Measurements from ENCODE around the gene YTHDF1. TPM values are rescaled to one million over a fixed set of nuclear protein-coding genes. Genes with fewer than 3 reads are reported as not detected.

YTHDF1 gene
- total RNA-seq, 1 experiment from 2014 or later, result 85.4 TPM

- WGBS (ENCODE audit: extremely low coverage, insufficient read length, low lambda C conversion rate), result no CpG with 5 or more reads among the region's 10 CpGs
Measured at GRCh38 chr20:63238031-63238430, 22.1 kb upstream of the YTHDF1 start.

More at GRCh38 chr20:63238031-63238430, 22.1 kb upstream of the YTHDF1 start:
- TF ChIP-seq, protein P1, sequence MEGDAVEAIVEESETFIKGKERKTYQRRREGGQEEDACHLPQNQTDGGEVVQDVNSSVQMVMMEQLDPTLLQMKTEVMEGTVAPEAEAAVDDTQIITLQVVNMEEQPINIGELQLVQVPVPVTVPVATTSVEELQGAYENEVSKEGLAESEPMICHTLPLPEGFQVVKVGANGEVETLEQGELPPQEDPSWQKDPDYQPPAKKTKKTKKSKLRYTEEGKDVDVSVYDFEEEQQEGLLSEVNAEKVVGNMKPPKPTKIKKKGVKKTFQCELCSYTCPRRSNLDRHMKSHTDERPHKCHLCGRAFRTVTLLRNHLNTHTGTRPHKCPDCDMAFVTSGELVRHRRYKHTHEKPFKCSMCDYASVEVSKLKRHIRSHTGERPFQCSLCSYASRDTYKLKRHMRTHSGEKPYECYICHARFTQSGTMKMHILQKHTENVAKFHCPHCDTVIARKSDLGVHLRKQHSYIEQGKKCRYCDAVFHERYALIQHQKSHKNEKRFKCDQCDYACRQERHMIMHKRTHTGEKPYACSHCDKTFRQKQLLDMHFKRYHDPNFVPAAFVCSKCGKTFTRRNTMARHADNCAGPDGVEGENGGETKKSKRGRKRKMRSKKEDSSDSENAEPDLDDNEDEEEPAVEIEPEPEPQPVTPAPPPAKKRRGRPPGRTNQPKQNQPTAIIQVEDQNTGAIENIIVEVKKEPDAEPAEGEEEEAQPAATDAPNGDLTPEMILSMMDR (conservative IDR thresholded peaks at IDR 0.05), result no peak
- no peak overlapping the region for H3K56ac ChIP-seq (ENCODE audit: insufficient read length, low read depth, low read length)
- H3K18ac ChIP-seq (ENCODE audit: insufficient read length, low read depth, low read length), result no peak overlapping the region
- H3K27me3 Mint-ChIP-seq (ENCODE audit: low read depth), result peaks cover 2% of the 10 kb centered on the region
- H3K27ac ChIP-seq (ENCODE audit: insufficient read length, low read depth, low read length), result no peak overlapping the region
- H4K91ac ChIP-seq (ENCODE audit: insufficient read length, low read depth, low read length), result no peak overlapping the region
- H3K14ac ChIP-seq (ENCODE audit: insufficient read depth, low read length), result no peak overlapping the region
- no peak overlapping the region for H2BK5ac ChIP-seq (ENCODE audit: insufficient read length, low read length)
- no peaks in the 10 kb centered on the region for H3K9me3 ChIP-seq (ENCODE audit: control insufficient read depth, low read depth, low read length)
- no peak overlapping the region for H3K27ac Mint-ChIP-seq
- H3K23ac ChIP-seq (ENCODE audit: insufficient read length, low read depth, low read length), result no peak overlapping the region
- H3K4me1 ChIP-seq (ENCODE audit: insufficient read depth, low read length), result peaks cover 2% of the 10 kb centered on the region; the same call in 1 of the 2 replicates
- H3K79me2 ChIP-seq (ENCODE audit: insufficient read depth, low read length), result no peaks in the 10 kb centered on the region
- no peaks in the 10 kb centered on the region for H3K23me2 ChIP-seq (ENCODE audit: insufficient read length, low read depth, low read length, poor library complexity, severe bottlenecking)
- H4K20me1 ChIP-seq (ENCODE audit: control insufficient read depth, insufficient read depth, insufficient read length), result no peaks in the 10 kb centered on the region
- no peak overlapping the region for H3K4me3 Mint-ChIP-seq
- no peak overlapping the region for H3K9ac ChIP-seq (ENCODE audit: extremely low read depth, insufficient read length, low read length)
- H3K4ac ChIP-seq (ENCODE audit: low read depth, low read length), result no peak overlapping the region
- H3K79me1 ChIP-seq (ENCODE audit: insufficient read depth, low read depth, low read length, poor library complexity, severe bottlenecking), result no peaks in the 10 kb centered on the region
- no peaks in the 10 kb centered on the region for H3K9me3 Mint-ChIP-seq
- H3T11ph ChIP-seq (ENCODE audit: low read length), result no peak overlapping the region
- H3K27me3 ChIP-seq (ENCODE audit: insufficient read depth, low read length), result no peaks in the 10 kb centered on the region
- H2BK12ac ChIP-seq (ENCODE audit: insufficient read length, low read depth, low read length), result no peak overlapping the region
- H3K4me1 Mint-ChIP-seq, result peaks cover 6 to 14% of the 10 kb centered on the region in 2 experiments
- no peaks in the 10 kb centered on the region for H3K36me3 Mint-ChIP-seq (ENCODE audit: insufficient read depth in 1 of 3, low read depth in 3 of 3)
- no peak overlapping the region for H3K4me2 ChIP-seq (ENCODE audit: insufficient read depth, insufficient read length, low read length)
- no peak overlapping the region for H2BK20ac ChIP-seq (ENCODE audit: low read depth, low read length, poor library complexity, severe bottlenecking)
- H2AK5ac ChIP-seq (ENCODE audit: insufficient read length, low read length), result no peak overlapping the region
- H4K8ac ChIP-seq (replicated peaks; ENCODE audit: insufficient read length, low read depth, low read length), result no peak overlapping the region
- no peak overlapping the region for H2BK15ac ChIP-seq (ENCODE audit: low read depth, low read length)
- no peak overlapping the region for H2BK120ac ChIP-seq (ENCODE audit: low read depth, low read length, poor library complexity, severe bottlenecking)
- no peak overlapping the region for H4K5ac ChIP-seq (ENCODE audit: insufficient read length, low read depth, low read length)
- no peak overlapping the region for H2AFZ ChIP-seq (ENCODE audit: low read length)
- DNase-seq, result no peak
